Left lung (tissue), 10 donors: ENCODE data around the gene ZC3H12A. TPM values are rescaled to one million over a fixed set of nuclear protein-coding genes. Genes with fewer than 3 reads are reported as not detected.

ENCODE experiments used
- ATAC-seq: fragments of 200-7000 bp; cut with Tn5 transposase; one replicate; pipeline ENCODE4 v1.9.1; 2020; ENCODE audit warnings: moderate library complexity
- DNase-seq, 4 donors: peaks; one replicate each; pipeline ENCODE4 v3.0.0-alpha.2; 2013 to 2020
- H3K27ac ChIP-seq, 2 donors: fragments of 200-600 bp; sonication (generic) in 1 of 2; one replicate each; pipeline versions ENCODE4 v1.5.0 to v1.8.0; 2020 to 2021
- H3K27me3 ChIP-seq, 2 donors: fragments of 200-600 bp; sonication (generic) in 1 of 2; one replicate each; pipeline versions ENCODE4 v1.5.0 to v1.8.0; 2020 to 2021
- H3K36me3 ChIP-seq, 2 donors: fragments of 200-600 bp; sonication (generic) in 1 of 2; one replicate each; pipeline versions ENCODE4 v1.5.0 to v1.8.0; 2020 to 2021
- H3K4me1 ChIP-seq, 2 donors: fragments of 200-600 bp; one replicate each; pipeline ENCODE4 v1.8.0; 2021
- H3K4me3 ChIP-seq, 2 donors: fragments of 200-600 bp; sonication (generic) in 1 of 2; one replicate each; pipeline versions ENCODE4 v1.5.0 to v1.8.0; 2020 to 2021; ENCODE audit warnings: mild to moderate bottlenecking in 1 of 2
- H3K9me3 ChIP-seq, 2 donors: fragments of 200-600 bp; sonication (generic) in 1 of 2; one replicate each; pipeline versions ENCODE4 v1.5.0 to v1.8.0; 2020 to 2021
- intact Hi-C, 2 donors: fragments of 100-400 bp; cut with DNase I; formaldehyde crosslinking; loops; one replicate each; pipeline versions ENCODE4 v1.11.2 to v1.14.2; 2022
- polyA plus RNA-seq, 6 donors: library from polyadenylated mRNA; unstranded; fragments of 120-200 nt; gene quantifications; one replicate each; pipeline ENCODE4 v1.2.1, GENCODE V29; 2013; ENCODE audit not compliant: insufficient read length in 6 of 6
- total RNA-seq, 2 donors: library from RNA; stranded (reverse); fragmentation: NEBNext Ultra II Directional; extraction: Animal tissue kit (Norgen Biotek cat#: 25700); gene quantifications; one replicate each; pipeline ENCODE4 v1.2.1, GENCODE V29; 2021
- TF ChIP-seq, protein P1 (sequence below), 2 donors: fragments of 200-600 bp; sonication (generic) in 1 of 2; IDR thresholded peaks; one replicate each; pipeline versions ENCODE4 v1.5.0 to v1.8.0; 2021; ENCODE audit warnings: antibody characterized with exemption in 2 of 2
- donor health status: DM: no; HTN: yes; CAD: no.
- donor health status: DM: no; HTN: no; CAD: no.

Gene ZC3H12A
- total and polyA plus RNA-seq, 8 donors, result 1.1 to 28.0 (median 2.3) TPM

DNA sequence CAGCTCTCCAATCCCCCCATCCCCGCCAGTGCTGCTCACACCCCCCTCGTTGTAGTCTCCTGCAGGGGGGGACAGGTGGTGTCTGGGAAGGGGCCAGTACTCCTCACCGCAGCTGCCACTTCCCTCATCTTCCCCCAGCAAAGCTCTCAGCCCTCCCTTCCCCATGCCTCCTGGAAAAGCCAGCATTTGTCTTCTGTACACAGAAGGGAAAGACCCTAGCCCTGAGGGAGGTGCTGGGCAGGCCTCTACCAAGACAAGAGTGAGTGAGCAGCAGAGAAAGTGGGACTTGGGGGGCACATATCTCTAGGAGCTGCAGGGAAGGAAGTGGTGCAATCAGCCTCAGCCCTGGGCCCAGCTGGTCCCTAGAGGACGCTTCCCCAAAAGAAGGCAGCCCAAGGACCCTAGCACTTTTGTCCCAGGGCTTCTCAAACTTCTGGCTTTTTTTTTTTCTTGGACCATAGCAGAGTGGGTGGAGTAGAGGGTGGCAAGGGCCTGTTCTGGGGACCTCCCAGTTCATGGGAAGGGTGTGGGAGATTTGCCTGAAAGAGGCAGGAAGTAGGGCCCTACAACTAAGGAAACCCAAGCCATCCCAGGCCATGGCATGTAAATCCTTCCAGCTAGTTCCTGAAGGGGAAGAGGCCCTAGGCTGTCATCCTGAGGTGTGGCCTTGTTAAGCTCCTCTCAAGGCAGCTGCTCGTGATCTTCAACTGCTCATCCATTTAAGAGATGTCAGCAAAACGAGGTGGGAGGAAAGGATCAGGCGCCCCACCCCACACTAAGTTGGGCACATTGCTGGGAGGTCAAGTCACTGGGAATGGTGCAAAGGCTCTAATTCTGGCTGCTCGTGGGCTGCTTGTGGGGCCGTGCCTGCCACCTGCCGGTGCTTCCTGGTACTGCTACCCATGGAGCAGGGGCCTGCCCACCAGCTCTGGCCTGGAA is 12.6 kb downstream of the ZC3H12A start:
- intact Hi-C loops, result loop anchor here in 1 of 2 donors (5.0 kb wide), 1 partner anchor 35 kb away; no protein-coding TSS in a partner anchor
- peaks cover 8 to 59% of the 10 kb centered on the region in 2 donors for H3K36me3 ChIP-seq
- no peak overlapping the region for H3K4me3 ChIP-seq
- peak in 3 of 4 donors; percentile 57 to 94 (median 74) for DNase-seq
- no peaks in the 10 kb centered on the region for H3K9me3 ChIP-seq
- no peaks in the 10 kb centered on the region for H3K27me3 ChIP-seq
- peaks cover 36 to 58% of the 10 kb centered on the region in 2 donors for H3K4me1 ChIP-seq
- TF ChIP-seq, protein P1, sequence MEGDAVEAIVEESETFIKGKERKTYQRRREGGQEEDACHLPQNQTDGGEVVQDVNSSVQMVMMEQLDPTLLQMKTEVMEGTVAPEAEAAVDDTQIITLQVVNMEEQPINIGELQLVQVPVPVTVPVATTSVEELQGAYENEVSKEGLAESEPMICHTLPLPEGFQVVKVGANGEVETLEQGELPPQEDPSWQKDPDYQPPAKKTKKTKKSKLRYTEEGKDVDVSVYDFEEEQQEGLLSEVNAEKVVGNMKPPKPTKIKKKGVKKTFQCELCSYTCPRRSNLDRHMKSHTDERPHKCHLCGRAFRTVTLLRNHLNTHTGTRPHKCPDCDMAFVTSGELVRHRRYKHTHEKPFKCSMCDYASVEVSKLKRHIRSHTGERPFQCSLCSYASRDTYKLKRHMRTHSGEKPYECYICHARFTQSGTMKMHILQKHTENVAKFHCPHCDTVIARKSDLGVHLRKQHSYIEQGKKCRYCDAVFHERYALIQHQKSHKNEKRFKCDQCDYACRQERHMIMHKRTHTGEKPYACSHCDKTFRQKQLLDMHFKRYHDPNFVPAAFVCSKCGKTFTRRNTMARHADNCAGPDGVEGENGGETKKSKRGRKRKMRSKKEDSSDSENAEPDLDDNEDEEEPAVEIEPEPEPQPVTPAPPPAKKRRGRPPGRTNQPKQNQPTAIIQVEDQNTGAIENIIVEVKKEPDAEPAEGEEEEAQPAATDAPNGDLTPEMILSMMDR (IDR thresholded peaks at IDR 0.05), result peak; percentile 98
- ATAC-seq, result peak; percentile 90
- peak overlapping the region; percentile 74 to 85 for H3K27ac ChIP-seq

DNA sequence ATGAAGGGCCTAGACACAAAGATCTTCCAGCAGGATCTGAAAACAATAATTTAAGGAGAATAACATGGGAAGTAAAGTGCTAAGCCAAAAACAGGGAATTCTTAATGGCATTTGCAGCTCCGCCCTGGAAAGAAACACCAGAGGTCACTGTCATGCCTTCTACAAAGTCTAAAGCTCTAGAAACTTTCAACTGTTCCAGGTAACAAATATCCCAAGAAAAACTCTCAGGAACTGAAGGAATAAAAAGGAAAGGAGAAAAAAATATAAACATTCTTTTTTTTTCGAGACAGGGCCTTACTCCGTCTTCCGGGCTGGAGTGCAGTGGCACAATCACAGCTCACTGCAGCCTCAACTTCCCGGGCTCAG is 13.2 kb downstream of the ZC3H12A start:
- peaks cover 4 to 59% of the 10 kb centered on the region in 2 donors for H3K36me3 ChIP-seq

DNA sequence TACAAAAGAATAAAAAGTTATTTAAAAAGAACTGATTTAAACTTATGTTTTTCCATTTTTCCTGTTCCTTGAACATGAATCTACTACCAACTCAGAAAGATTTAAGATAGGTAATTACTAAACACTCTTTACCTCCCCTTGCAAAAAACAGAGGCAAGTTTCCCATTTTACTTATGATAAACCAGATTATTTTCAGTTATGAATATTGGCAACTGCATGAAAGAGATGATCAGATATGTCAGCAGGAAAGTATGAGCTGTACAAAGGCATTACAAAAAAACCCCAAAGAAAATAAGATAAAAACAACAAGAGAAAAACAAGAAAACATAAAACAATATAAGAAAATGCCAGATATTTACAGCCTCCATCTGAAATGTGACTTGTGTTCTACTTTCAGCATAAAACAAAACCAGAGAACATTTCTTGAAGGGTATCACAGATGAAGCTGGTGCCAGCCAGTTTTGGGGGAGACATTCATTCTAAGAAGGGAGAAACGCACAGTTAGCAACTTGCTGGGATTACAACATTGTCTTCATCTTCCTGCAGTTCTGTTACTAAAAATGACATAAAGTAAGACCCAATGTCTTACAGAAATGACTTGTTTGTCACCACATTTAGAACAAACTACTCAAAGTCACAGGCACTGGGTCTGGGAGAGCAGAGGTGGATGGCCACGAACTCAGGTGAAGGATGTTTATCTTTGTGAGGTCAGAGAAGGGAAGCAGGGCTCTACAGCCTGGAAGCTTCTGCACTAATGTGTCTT is 19.1 kb downstream of the ZC3H12A start:
- peaks cover 0 to 67% of the 10 kb centered on the region in 2 donors for H3K36me3 ChIP-seq
- intact Hi-C loops, result no loop called here

More for the DNA sequence above, 13.2 kb downstream of the ZC3H12A start:
- Histone ChIP-seq H3K4me3 (no peak overlapping the region), H3K27me3 (no peaks in the 10 kb centered on the region), H3K9me3 (no peaks in the 10 kb centered on the region), H3K27ac (peak overlapping the region; percentile 10 to 85), H3K4me1 (peaks cover 36 to 54% of the 10 kb centered on the region in 2 donors)
- no peak for ATAC-seq
- no peak for DNase-seq
- intact Hi-C loops, result loop anchor here in 1 of 2 donors (5.0 kb wide), 1 partner anchor 35 kb away; no protein-coding TSS in a partner anchor
- TF ChIP-seq, protein P1 (IDR thresholded peaks at IDR 0.05), result no peak

DNA sequence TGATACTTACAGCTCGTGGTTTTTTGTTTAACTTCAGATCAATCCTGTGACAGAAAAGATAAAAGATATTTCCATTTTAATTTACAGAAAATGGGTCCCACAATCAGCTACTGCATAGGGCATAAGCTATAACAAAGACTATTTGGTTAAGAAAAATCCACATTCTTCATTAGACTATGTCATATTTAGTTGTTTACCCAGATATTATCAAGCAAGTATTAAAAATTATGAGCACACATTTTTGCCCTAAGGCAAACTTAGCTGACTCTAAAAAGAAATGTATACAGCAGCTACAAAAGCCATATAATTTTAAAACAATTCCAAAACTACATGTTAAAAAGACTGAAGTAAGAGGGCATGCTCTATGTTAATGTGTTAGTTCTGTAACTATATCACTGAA is 21.5 kb downstream of the ZC3H12A start:
- DNase-seq, result no peak
- TF ChIP-seq, protein P1 (IDR thresholded peaks at IDR 0.05), result no peak
- H3K4me3 ChIP-seq, result no peak overlapping the region
- no peaks in the 10 kb centered on the region for H3K9me3 ChIP-seq
- ATAC-seq, result no peak
- H3K4me1 ChIP-seq, result peaks cover 0 to 3% of the 10 kb centered on the region in 2 donors
- intact Hi-C loops, result no loop called here
- peaks cover 0 to 75% of the 10 kb centered on the region in 2 donors for H3K36me3 ChIP-seq
- H3K27ac ChIP-seq, result no peak overlapping the region
- no peaks in the 10 kb centered on the region for H3K27me3 ChIP-seq

More for the DNA sequence above, 19.1 kb downstream of the ZC3H12A start:
- ATAC-seq (no peak), DNase-seq (no peak)
- Histone ChIP-seq H3K9me3 (no peaks in the 10 kb centered on the region), H3K27me3 (no peaks in the 10 kb centered on the region), H3K27ac (no peak overlapping the region), H3K4me1 (no peaks in the 10 kb centered on the region), H3K4me3 (no peak overlapping the region)
- TF ChIP-seq, protein P1 (IDR thresholded peaks at IDR 0.05), result no peak
